Hepatocyte (in vitro differentiated cells): ENCODE measurements around the gene SLC8B1. TPM values are rescaled to one million over a fixed set of nuclear protein-coding genes. Genes with fewer than 3 reads are reported as not detected.

Experiments used
- DNase-seq: peaks from one replicate; pipeline ENCODE4 v3.0.0-alpha.2; 2016; ENCODE audit warnings: low spot score
- H2AFZ ChIP-seq: fragments of 200-600 bp; sonication (generic); 2 replicates; pipeline ENCODE4 v1.6.0; 2016; ENCODE audit warnings: antibody characterized with exemption, mild to moderate bottlenecking
- H3K27ac ChIP-seq: fragments of 200-600 bp; sonication (generic); 2 replicates; pipeline ENCODE4 v1.5.1; 2016; ENCODE audit warnings: mild to moderate bottlenecking
- H3K27me3 ChIP-seq: fragments of 200-600 bp; sonication (generic); 2 replicates; pipeline ENCODE4 v1.6.1; 2016
- H3K36me3 ChIP-seq: fragments of 200-600 bp; sonication (generic); replicated peaks from 2 replicates; pipeline ENCODE4 v1.5.1; 2016; ENCODE audit warnings: low read depth; ENCODE audit not compliant: insufficient read depth
- H3K4me1 ChIP-seq: fragments of 200-600 bp; sonication (generic); 2 replicates; pipeline ENCODE4 v1.5.1; 2016; ENCODE audit warnings: mild to moderate bottlenecking, moderate library complexity; ENCODE audit not compliant: insufficient read depth
- H3K4me2 ChIP-seq: fragments of 200-600 bp; sonication (generic); 2 replicates; pipeline ENCODE4 v1.6.0; 2016
- H3K4me3 ChIP-seq: fragments of 200-600 bp; sonication (generic); 2 replicates; pipeline ENCODE4 v1.5.1; 2016; ENCODE audit warnings: mild to moderate bottlenecking
- H3K79me2 ChIP-seq: fragments of 200-600 bp; sonication (generic); 2 replicates; pipeline ENCODE4 v1.6.0; 2017; ENCODE audit warnings: mild to moderate bottlenecking
- H3K9me2 ChIP-seq: fragments of 200-600 bp; sonication (generic); replicated peaks from 2 replicates; pipeline ENCODE4 v1.6.0; 2017; ENCODE audit warnings: mild to moderate bottlenecking; ENCODE audit not compliant: insufficient read depth
- H3K9me3 ChIP-seq: fragments of 200-600 bp; sonication (generic); 2 replicates; pipeline ENCODE4 v1.5.1; 2016; ENCODE audit warnings: low read depth, mild to moderate bottlenecking
- H4K20me1 ChIP-seq: fragments of 200-600 bp; sonication (generic); 2 replicates; pipeline ENCODE4 v1.6.0; 2016; ENCODE audit warnings: mild to moderate bottlenecking; ENCODE audit not compliant: insufficient read depth, poor library complexity, severe bottlenecking
- CTCF ChIP-seq: fragments of 200-600 bp; sonication (generic); IDR thresholded peaks from 2 replicates; pipeline ENCODE4 v1.5.1; 2016; ENCODE audit warnings: antibody characterized with exemption, mild to moderate bottlenecking; ENCODE audit not compliant: poor library complexity
- EZH2 ChIP-seq: fragments of 200-600 bp; sonication (generic); IDR thresholded peaks from 2 replicates; pipeline ENCODE4 v1.6.1; 2016; ENCODE audit warnings: antibody characterized with exemption, mild to moderate bottlenecking, borderline replicate concordance
- EZH2phosphoT487 ChIP-seq: fragments of 200-600 bp; sonication (generic); IDR thresholded peaks from one replicate; pipeline ENCODE4 v1.6.1; 2018; ENCODE audit warnings: antibody characterized with exemption, mild to moderate bottlenecking, low read depth, moderate library complexity; ENCODE audit not compliant: unreplicated experiment, severe bottlenecking
- WGBS: methylation state at CpG from one replicate; pipeline ENCODE4 v1.1.6; 2016; ENCODE audit warnings: low lambda C conversion rate; ENCODE audit errors: missing lambda C conversion rate; 5-methylcytosine and 5-hydroxymethylcytosine counted together
- polyA plus RNA-seq: library from polyadenylated mRNA; unstranded; fragments of >200 nt; fragmentation: Nextera tagmentation; extraction: Ambion mirVana; gene quantifications from 2 replicates; pipeline ENCODE4 v1.2.1, GENCODE V29; 2016
- total RNA-seq: library from RNA; depleted of rRNA; stranded (reverse); fragments of >200 nt; gene quantifications from 2 replicates; pipeline ENCODE4 v1.2.3, GENCODE V29; 2014

SLC8B1 gene
- total and polyA plus RNA-seq, 2 experiments from 2014 or later, result 15.4 to 17.9 TPM

DNA sequence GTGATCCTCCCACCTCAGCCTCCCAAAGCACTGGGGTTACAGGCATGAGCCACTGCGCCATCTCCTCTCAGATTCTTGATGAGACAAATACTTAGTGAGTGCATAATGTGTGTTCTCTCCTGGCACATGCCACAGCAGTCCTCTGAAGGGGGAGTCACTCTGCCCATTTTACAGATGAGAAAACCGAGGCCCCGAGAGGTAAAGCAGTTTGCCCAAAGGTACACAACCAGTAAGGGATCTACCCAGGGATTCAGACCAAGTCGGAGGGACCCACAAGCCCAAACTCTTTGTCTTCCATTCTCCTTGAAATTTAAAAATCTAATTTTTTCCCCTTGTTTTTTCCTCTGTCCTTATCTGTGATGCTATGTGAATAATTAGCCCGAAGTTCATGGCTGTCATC, 29.8 kb upstream of the SLC8B1 start:
- Histone ChIP-seq H3K4me3 (no peak overlapping the region), H4K20me1 (peaks cover 9% of the 10 kb centered on the region), H3K4me1 (no peaks in the 10 kb centered on the region), H3K9me3 (no peaks in the 10 kb centered on the region), H3K9me2 (no peaks in the 10 kb centered on the region), H3K4me2 (no peak overlapping the region), H3K27ac (no peak overlapping the region), H3K36me3 (no peaks in the 10 kb centered on the region), H2AFZ (no peak overlapping the region), H3K79me2 (peaks cover 2% of the 10 kb centered on the region), H3K27me3 (no peaks in the 10 kb centered on the region)
- DNase-seq, result no peak
- WGBS, result 89% methylated on average over 5 of the region's 5 CpGs
- TF ChIP-seq EZH2phosphoT487, result no peak
- TF ChIP-seq CTCF, result no peak
- TF ChIP-seq EZH2, result no peak

DNA sequence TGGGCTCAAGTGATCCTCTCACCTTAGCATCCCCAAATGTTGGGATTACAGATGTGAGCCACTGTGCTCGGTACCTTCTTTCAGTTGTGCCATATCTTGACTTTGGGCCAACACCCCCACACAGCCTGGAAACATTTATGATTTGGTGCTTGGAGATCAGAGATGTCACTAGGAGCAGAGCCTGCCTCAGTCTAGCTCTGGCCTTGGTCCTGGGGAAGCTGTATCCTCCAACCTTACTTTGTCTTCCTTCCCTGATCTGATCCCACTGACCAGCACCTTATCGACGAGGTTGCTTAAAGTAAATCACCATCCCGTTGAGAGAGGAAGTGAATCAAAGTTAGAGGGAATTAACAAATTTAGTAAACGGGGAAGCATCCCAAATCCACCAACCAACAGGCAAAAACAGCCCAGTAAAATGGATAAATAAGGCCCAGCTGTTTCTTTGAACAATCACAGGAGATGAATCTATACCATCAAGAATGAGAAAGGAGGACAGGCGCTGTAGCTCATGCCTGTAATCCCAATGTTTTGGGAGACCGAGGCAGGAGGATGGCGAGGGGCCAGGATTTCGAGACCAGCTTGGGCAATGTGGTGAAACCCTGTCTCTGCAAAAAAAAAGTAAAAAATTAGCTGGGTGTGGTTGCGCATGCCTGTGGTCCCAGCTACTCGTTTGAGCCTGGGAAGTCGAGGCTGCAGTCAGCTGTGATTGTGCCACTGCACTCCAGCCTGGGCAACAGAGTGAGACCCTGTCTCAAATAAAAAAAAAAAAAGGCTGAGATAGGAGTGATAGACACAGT, 26.9 kb upstream of the SLC8B1 start:
- H3K27me3 ChIP-seq, result no peaks in the 10 kb centered on the region
- H3K9me2 ChIP-seq, result no peaks in the 10 kb centered on the region
- peaks cover 15% of the 10 kb centered on the region for H4K20me1 ChIP-seq
- no peak overlapping the region for H3K27ac ChIP-seq
- DNase-seq, result no peak
- H3K36me3 ChIP-seq, result no peaks in the 10 kb centered on the region
- peaks cover 4% of the 10 kb centered on the region for H3K4me1 ChIP-seq
- WGBS, result 93% methylated on average over 12 of the region's 12 CpGs
- H3K4me3 ChIP-seq, result no peak overlapping the region
- no peak overlapping the region for H2AFZ ChIP-seq
- no peak overlapping the region for H3K4me2 ChIP-seq
- no peak for TF ChIP-seq EZH2phosphoT487
- no peak for TF ChIP-seq CTCF
- no peak for TF ChIP-seq EZH2
- H3K79me2 ChIP-seq, result peaks cover 9% of the 10 kb centered on the region
- no peaks in the 10 kb centered on the region for H3K9me3 ChIP-seq

DNA sequence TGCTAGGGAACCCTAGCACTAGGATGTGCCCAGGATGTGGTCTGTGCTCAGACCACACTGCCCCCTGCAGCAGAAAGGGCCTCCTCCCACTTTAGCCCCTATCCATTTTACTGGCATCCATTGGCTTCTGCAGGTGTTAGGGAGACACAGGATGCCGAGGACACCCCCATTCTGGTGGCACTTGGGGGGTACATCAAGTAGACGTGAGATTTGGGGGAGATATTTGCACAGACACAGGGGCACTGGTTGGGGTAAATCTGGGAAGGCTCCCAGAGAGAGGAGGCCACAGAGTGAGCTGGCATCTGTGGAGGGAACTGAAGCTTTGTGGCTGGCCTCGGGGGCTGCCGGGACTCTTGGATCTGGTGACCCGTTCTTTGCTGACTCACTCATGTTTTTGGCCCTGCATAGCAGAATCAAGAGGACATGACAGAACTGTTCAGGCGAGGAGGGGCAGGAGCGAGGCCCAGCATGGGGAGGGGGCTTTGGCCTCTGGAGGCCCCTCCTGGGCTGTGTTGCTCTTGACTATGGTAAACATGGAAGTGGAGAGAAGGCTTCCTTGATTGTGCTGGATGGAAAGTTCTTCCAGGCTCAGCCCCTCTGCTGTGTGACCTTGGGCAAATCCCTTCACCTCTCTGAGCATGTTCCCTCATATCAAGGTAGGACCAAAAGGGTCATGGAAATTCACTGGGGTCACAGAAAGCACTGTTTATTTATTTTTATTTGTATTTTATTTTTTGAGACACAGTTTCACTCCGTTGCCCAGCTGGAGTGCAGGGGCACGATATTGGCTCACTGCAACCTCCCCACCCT, 25.2 kb upstream of the SLC8B1 start:
- Histone ChIP-seq H3K36me3 (no peaks in the 10 kb centered on the region), H3K27me3 (no peaks in the 10 kb centered on the region), H3K4me3 (no peak overlapping the region), H3K9me2 (no peaks in the 10 kb centered on the region), H3K4me1 (peaks cover 11% of the 10 kb centered on the region), H2AFZ (no peak overlapping the region), H3K9me3 (no peaks in the 10 kb centered on the region), H3K27ac (no peak overlapping the region), H3K4me2 (peak overlapping the region; percentile 95), H3K79me2 (peaks cover 9% of the 10 kb centered on the region), H4K20me1 (peaks cover 15% of the 10 kb centered on the region)
- no peak for DNase-seq
- WGBS, result 84% methylated on average over 9 of the region's 9 CpGs
- no peak for TF ChIP-seq EZH2
- TF ChIP-seq EZH2phosphoT487, result no peak
- TF ChIP-seq CTCF, result peak; percentile 18
